K562 (cell line): ENCODE results near the gene MAGI2. TPM values are rescaled to one million over a fixed set of nuclear protein-coding genes. Genes with fewer than 3 reads are reported as not detected.

Experiments
- ATAC-seq: fragments of 200-7000 bp; cut with Tn5 transposase; 3 replicates; pipeline ENCODE4 v1.9.1; 2020; ENCODE audit warnings: moderate library complexity
- BruUV-seq: library from RNA; stranded (reverse); fragments of 400-500 nt; replicated peaks from 2 replicates; lab custom pipeline; 2021; lab: Mats Ljungman, UMichigan
- CTCF ChIA-PET: fragments of 300-600 bp; formaldehyde crosslinking; extraction: SDS; loops from one replicate; lab custom pipeline; 2021; ENCODE audit warnings: low intra/inter-chr PET ratio; lab: Yijun Ruan, JAX
- POLR2A ChIA-PET: fragments of 300-600, 350-650 bp; sonication (Branson Sonifier 250); formaldehyde crosslinking; extraction: SDS; loops from one replicate; lab custom pipeline; 2021; ENCODE audit warnings: antibody characterized with exemption, inconsistent platforms; lab: Yijun Ruan, JAX
- DNase-seq, 4 experiments: peaks; one replicate each; pipeline versions ENCODE4 v3.0.0 to v3.0.0-alpha.2; 2011 to 2018; ENCODE audit warnings: low spot score in 3 of 4, mixed read lengths in 3 of 4; ENCODE audit errors: extremely low read depth in 1 of 4
- FAIRE-seq: peaks from 2 replicates; lab custom pipeline; 2011; peaks lifted over from hg19 to GRCh38; lab: Jason Lieb, UNC
- H2AFZ ChIP-seq: 2 replicates; pipeline ENCODE4 v1.6.0; 2011; ENCODE audit warnings: low read depth, low read length, control low read depth, inconsistent platforms
- H3K27ac ChIP-seq: fragments of 200-600 bp; 3 replicates; pipeline ENCODE4 v1.8.0; 2011; ENCODE audit warnings: low read depth, mild to moderate bottlenecking, control low read depth, inconsistent platforms, low read length, moderate library complexity, mixed read lengths; ENCODE audit errors: extremely low read depth
- H3K27me3 ChIP-seq, 2 experiments: fragments of 300-600 bp in 1 of 2; 2 replicates in 1 of 2; 3 replicates in 1 of 2; pipeline versions ENCODE4 v1.6.0 to v1.8.0; 2011; ENCODE audit warnings: inconsistent platforms in 2 of 2, low read length in 2 of 2, mild to moderate bottlenecking in 1 of 2, mixed read lengths in 1 of 2, moderate library complexity in 1 of 2; ENCODE audit not compliant: control insufficient read depth in 2 of 2, insufficient read depth in 2 of 2
- H3K36me3 ChIP-seq: fragments of 300-600 bp; 3 replicates; pipeline ENCODE4 v1.8.0; 2011; ENCODE audit warnings: mild to moderate bottlenecking, low read length, inconsistent platforms; ENCODE audit not compliant: control insufficient read depth, insufficient read depth
- H3K4me1 ChIP-seq, 2 experiments: fragments of 200-600 bp in 1 of 2; replicated peaks in 1 of 2; 2 replicates in 1 of 2; 3 replicates in 1 of 2; pipeline versions ENCODE4 v1.5.1 to v1.8.0; 2011; ENCODE audit warnings: inconsistent platforms in 2 of 2, low read length in 2 of 2, mild to moderate bottlenecking in 1 of 2, mixed read lengths in 1 of 2, moderate library complexity in 1 of 2; ENCODE audit not compliant: control insufficient read depth in 2 of 2, insufficient read depth in 2 of 2
- H3K4me2 ChIP-seq: 2 replicates; pipeline ENCODE4 v1.6.1; 2011; ENCODE audit warnings: low read length, control low read depth, inconsistent platforms, mixed read lengths; ENCODE audit not compliant: insufficient read depth
- H3K4me3 ChIP-seq: fragments of 200-600 bp; sonication (generic), shearing (Covaris generic); 2 replicates; pipeline ENCODE4 v1.5.1; 2016; ENCODE audit warnings: control low read depth, inconsistent platforms
- H3K79me2 ChIP-seq: fragments of 200-600 bp; 3 replicates; pipeline ENCODE4 v1.8.0; 2011; ENCODE audit warnings: low read length, inconsistent platforms; ENCODE audit not compliant: control insufficient read depth, insufficient read depth
- H3K9ac ChIP-seq, 2 experiments: 2 replicates each; pipeline versions ENCODE4 v1.6.0 to v1.6.1; 2011; ENCODE audit warnings: low read depth in 2 of 2, low read length in 2 of 2, control low read depth in 1 of 2, inconsistent platforms in 1 of 2, mild to moderate bottlenecking in 1 of 2, mixed read lengths in 1 of 2; ENCODE audit not compliant: insufficient read depth in 1 of 2
- H3K9me1 ChIP-seq: one replicate; pipeline ENCODE4 v1.6.0; 2011; ENCODE audit warnings: inconsistent platforms, mild to moderate bottlenecking, low read length, moderate library complexity; ENCODE audit not compliant: control insufficient read depth, insufficient read depth
- H3K9me3 ChIP-seq: replicated peaks from 2 replicates; pipeline ENCODE4 v1.5.1; 2011; ENCODE audit warnings: low read depth, low read length, inconsistent platforms; ENCODE audit not compliant: control insufficient read depth, insufficient read depth
- H4K20me1 ChIP-seq: replicated peaks from 2 replicates; pipeline ENCODE4 v1.6.1; 2011; ENCODE audit warnings: low read length, inconsistent platforms, mixed read lengths; ENCODE audit not compliant: control insufficient read depth, insufficient read depth
- CC2D1A ChIP-seq: fragments of 450-650 bp; IDR thresholded peaks from 2 replicates; pipeline ENCODE4 v1.6.1; 2017; ENCODE audit warnings: mild to moderate bottlenecking
- NFYB ChIP-seq: IDR thresholded peaks from 2 replicates; pipeline ENCODE4 v1.6.1; 2011; ENCODE audit warnings: mild to moderate bottlenecking, moderate library complexity; ENCODE audit not compliant: insufficient read length; ENCODE audit errors: extremely low read depth
- RBM14 ChIP-seq: fragments of 200-400 bp; formaldehyde crosslinking; IDR thresholded peaks from 2 replicates; pipeline ENCODE4 v1.6.1; 2018; ENCODE audit warnings: low read depth, mild to moderate bottlenecking, low read length, moderate library complexity, borderline replicate concordance; ENCODE audit not compliant: insufficient read depth
- SRSF3 ChIP-seq: fragments of 200-400 bp; formaldehyde crosslinking; IDR thresholded peaks from 2 replicates; pipeline ENCODE4 v1.6.1; 2016; ENCODE audit warnings: mild to moderate bottlenecking, low read length, moderate library complexity; ENCODE audit not compliant: insufficient read depth
- XRCC3 ChIP-seq: fragments of 450-650 bp; IDR thresholded peaks from 2 replicates; pipeline ENCODE4 v1.6.1; 2017; ENCODE audit warnings: mild to moderate bottlenecking, moderate library complexity
- ZBTB17 ChIP-seq: fragments of 450-650 bp; formaldehyde crosslinking; IDR thresholded peaks from 2 replicates; pipeline ENCODE4 v1.4.0; 2020; ENCODE audit warnings: mild to moderate bottlenecking
- WGBS: fragments of 100-300 bp; shearing (Covaris generic); methylation state at CpG from one replicate; pipeline ENCODE4 v1.1.6; 2016; ENCODE audit warnings: low coverage, mixed read lengths; ENCODE audit not compliant: insufficient coverage; ENCODE audit errors: missing lambda C conversion rate; 5-methylcytosine and 5-hydroxymethylcytosine counted together
- in situ Hi-C: fragments of 300-500 bp; cut with MboI; formaldehyde crosslinking; loops from 4 replicates; pipeline ENCODE4 v1.15.0; 2018; ENCODE audit warnings: inconsistent platforms, mixed read lengths
- intact Hi-C: fragments of 100-400 bp; cut with micrococcal nuclease; formaldehyde crosslinking; loops from 2 replicates; pipeline ENCODE4 v1.14.2; 2022
- polyA plus RNA-seq, 8 experiments: library from polyadenylated mRNA; depleted of rRNA in 4 of 8; stranded (reverse) in 5 of 8; unstranded in 3 of 8; fragments of >200 nt; fragmentation: Nextera tagmentation in 2 of 8; fragmentation: Illumina TruSeq in 1 of 8; extraction: Ambion mirVana in 2 of 8; extraction: Trizol in 1 of 8; gene quantifications; 2 replicates each; pipeline versions ENCODE4 v1.2.1 to v1.2.3, GENCODE V29; 2011 to 2014; ENCODE audit warnings: inconsistent platforms in 1 of 8, missing spikeins in 1 of 8
- total RNA-seq, 7 experiments: library from RNA; depleted of rRNA in 6 of 7; stranded (reverse); fragments of >200 nt in 6 of 7; fragmentation: Illumina TruSeq in 2 of 7; extraction: Trizol in 2 of 7; gene quantifications; 2 replicates each; pipeline versions ENCODE4 v1.2.1 to v1.2.3, GENCODE V29; 2011 to 2021; ENCODE audit warnings: low replicate concordance in 1 of 7
- TF ChIP-seq, protein P1 (sequence below): sonication (generic); formaldehyde crosslinking; IDR thresholded peaks from 2 replicates; pipeline ENCODE4 v1.5.0; 2020; ENCODE audit warnings: missing genetic modification reagents
- TF ChIP-seq, protein P2 (sequence below): sonication (generic); formaldehyde crosslinking; IDR thresholded peaks from 2 replicates; pipeline ENCODE4 v1.8.0; 2023; ENCODE audit warnings: mild to moderate bottlenecking, missing genetic modification reagents
- TF ChIP-seq, protein P3 (sequence below), 2 experiments: fragments of 450-650 bp in 1 of 2; sonication (generic) in 1 of 2; formaldehyde crosslinking in 1 of 2; IDR thresholded peaks in 1 of 2; conservative IDR thresholded peaks in 1 of 2; 2 replicates each; pipeline versions ENCODE4 v1.6.1 to v1.8.1; 2016 to 2023; ENCODE audit warnings: mild to moderate bottlenecking in 2 of 2, moderate library complexity in 2 of 2, inconsistent platforms in 1 of 2, missing genetic modification reagents in 1 of 2

Gene MAGI2
- total and polyA plus RNA-seq, 9 of the 15 experiments (the other 6 are each of a cell fraction or from before 2014, with no cell fraction given), result 0.27 to 1.4 (median 0.70) TPM

DNA sequence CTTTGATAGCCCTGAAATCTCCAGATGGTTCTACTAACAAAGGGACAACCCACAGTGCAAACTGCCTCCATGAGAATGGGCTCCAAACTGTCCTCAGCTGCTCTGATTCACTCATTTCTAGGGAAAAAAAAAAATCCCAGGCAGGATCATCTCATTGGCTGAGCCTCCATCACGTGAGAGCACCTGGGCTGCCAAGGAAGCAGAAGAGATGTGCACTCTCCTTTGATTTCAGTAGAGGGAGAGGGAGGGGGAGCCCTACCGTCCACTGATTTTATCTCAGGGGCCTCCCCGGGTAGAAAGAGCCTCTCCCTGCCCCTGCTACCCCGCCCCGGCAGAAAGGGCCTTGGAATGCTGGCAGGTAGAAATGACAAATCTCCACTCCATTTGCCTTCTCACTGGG is 929.5 kb downstream of the MAGI2 start:
- 2% methylated on average over 5 of the region's 5 CpGs for WGBS
- Histone ChIP-seq H3K9ac (no peak overlapping the region), H4K20me1 (no peaks in the 10 kb centered on the region), H3K9me3 (no peaks in the 10 kb centered on the region), H2AFZ (no peak overlapping the region), H3K27me3 (no peaks in the 10 kb centered on the region), H3K79me2 (no peaks in the 10 kb centered on the region), H3K4me3 (no peak overlapping the region), H3K9me1 (no peaks in the 10 kb centered on the region), H3K36me3 (no peaks in the 10 kb centered on the region), H3K4me1 (no peaks in the 10 kb centered on the region), H3K27ac (no peak overlapping the region), H3K4me2 (no peak overlapping the region)
- ChIA-PET POLR2A (interaction anchor here (0.7 kb wide), 1 partner anchor 48 kb away, joined by 3 read pairs; no protein-coding TSS in a partner anchor), CTCF (no interaction called here)
- ATAC-seq (no peak), DNase-seq (peak in 2 of 4 experiments; percentile 11 to 13), FAIRE-seq (no peak)
- TF ChIP-seq SRSF3 (no peak), XRCC3 (no peak), ZBTB17 (CRISPR knock-in tag) (no peak), NFYB (peak; percentile 14)
- TF ChIP-seq, protein P1, sequence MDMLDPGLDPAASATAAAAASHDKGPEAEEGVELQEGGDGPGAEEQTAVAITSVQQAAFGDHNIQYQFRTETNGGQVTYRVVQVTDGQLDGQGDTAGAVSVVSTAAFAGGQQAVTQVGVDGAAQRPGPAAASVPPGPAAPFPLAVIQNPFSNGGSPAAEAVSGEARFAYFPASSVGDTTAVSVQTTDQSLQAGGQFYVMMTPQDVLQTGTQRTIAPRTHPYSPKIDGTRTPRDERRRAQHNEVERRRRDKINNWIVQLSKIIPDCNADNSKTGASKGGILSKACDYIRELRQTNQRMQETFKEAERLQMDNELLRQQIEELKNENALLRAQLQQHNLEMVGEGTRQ (CRISPR knock-in tag), result peak; percentile 36; the same call in 1 of the 2 replicates
- no TSS peak for BruUV-seq
- in situ Hi-C loops, result no loop called here
- intact Hi-C loops, result no loop called here

DNA sequence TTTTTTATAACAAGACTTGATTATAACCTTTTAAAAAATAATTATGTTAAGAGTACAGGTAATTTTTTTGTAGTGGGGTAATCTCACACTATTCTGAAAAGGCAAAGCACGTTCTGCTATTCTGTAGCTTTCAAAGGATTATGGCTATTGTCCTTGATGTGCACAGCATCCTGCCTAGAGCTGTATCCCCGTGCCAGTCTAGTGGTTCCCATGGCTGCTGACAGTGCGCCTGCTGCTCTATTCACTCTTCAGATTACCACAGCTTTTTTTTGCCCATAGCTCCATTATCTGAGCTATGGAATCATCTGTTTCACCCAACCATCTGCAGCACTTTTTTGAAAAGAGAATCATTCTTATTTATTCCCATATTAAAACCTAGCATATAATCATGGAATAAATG is 931.5 kb downstream of the MAGI2 start:
- CTCF ChIA-PET, result no interaction called here
- TF ChIP-seq CC2D1A (no peak), RBM14 (no peak)
- TF ChIP-seq, protein P2, sequence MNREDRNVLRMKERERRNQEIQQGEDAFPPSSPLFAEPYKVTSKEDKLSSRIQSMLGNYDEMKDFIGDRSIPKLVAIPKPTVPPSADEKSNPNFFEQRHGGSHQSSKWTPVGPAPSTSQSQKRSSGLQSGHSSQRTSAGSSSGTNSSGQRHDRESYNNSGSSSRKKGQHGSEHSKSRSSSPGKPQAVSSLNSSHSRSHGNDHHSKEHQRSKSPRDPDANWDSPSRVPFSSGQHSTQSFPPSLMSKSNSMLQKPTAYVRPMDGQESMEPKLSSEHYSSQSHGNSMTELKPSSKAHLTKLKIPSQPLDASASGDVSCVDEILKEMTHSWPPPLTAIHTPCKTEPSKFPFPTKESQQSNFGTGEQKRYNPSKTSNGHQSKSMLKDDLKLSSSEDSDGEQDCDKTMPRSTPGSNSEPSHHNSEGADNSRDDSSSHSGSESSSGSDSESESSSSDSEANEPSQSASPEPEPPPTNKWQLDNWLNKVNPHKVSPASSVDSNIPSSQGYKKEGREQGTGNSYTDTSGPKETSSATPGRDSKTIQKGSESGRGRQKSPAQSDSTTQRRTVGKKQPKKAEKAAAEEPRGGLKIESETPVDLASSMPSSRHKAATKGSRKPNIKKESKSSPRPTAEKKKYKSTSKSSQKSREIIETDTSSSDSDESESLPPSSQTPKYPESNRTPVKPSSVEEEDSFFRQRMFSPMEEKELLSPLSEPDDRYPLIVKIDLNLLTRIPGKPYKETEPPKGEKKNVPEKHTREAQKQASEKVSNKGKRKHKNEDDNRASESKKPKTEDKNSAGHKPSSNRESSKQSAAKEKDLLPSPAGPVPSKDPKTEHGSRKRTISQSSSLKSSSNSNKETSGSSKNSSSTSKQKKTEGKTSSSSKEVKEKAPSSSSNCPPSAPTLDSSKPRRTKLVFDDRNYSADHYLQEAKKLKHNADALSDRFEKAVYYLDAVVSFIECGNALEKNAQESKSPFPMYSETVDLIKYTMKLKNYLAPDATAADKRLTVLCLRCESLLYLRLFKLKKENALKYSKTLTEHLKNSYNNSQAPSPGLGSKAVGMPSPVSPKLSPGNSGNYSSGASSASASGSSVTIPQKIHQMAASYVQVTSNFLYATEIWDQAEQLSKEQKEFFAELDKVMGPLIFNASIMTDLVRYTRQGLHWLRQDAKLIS (CRISPR knock-in tag), result no peak
- TF ChIP-seq, protein P3, sequence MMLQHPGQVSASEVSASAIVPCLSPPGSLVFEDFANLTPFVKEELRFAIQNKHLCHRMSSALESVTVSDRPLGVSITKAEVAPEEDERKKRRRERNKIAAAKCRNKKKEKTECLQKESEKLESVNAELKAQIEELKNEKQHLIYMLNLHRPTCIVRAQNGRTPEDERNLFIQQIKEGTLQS (IDR thresholded peaks at IDR 0.05), result no peak
- TF ChIP-seq, protein P3 (CRISPR knock-in tag; conservative IDR thresholded peaks at IDR 0.05), result no peak

More for the DNA sequence above, 931.5 kb downstream of the MAGI2 start:
- no peak overlapping the region for H3K27ac ChIP-seq
- DNase-seq (no peak), FAIRE-seq (no peak), ATAC-seq (no peak)
- POLR2A ChIA-PET, result interaction anchor here (0.6 kb wide), 1 partner anchor 553 kb away, joined by 3 read pairs; no protein-coding TSS in a partner anchor
- H3K27me3 ChIP-seq, result no peaks in the 10 kb centered on the region
- intact Hi-C loops, result no loop called here
- no peaks in the 10 kb centered on the region for H3K36me3 ChIP-seq
- no peaks in the 10 kb centered on the region for H3K79me2 ChIP-seq
- no peaks in the 10 kb centered on the region for H4K20me1 ChIP-seq
- BruUV-seq, result no TSS peak
- no peaks in the 10 kb centered on the region for H3K4me1 ChIP-seq
- no peaks in the 10 kb centered on the region for H3K9me3 ChIP-seq
- H3K9ac ChIP-seq, result no peak overlapping the region
- no peaks in the 10 kb centered on the region for H3K9me1 ChIP-seq
- H3K4me3 ChIP-seq, result no peak overlapping the region
- no peak overlapping the region for H3K4me2 ChIP-seq
- in situ Hi-C loops, result no loop called here
- H2AFZ ChIP-seq, result no peak overlapping the region
- 0% methylated on average over 3 of the region's 3 CpGs for WGBS
